ENCODE measurements around the gene PDE4A.

Gene PDE4A

GRCh38 chr19:10468133-10468532 is 47.8 kb downstream of the PDE4A start:
- DNase-seq = no peak

GRCh38 chr19:10471909-10472308 is 51.6 kb downstream of the PDE4A start:
- peak in 1 of 2 donors; percentile 45 for DNase-seq

GRCh38 chr19:10473192-10473591 is 52.9 kb downstream of the PDE4A start:
- DNase-seq = no peak

- no peak for DNase-seq
Observed at GRCh38 chr19:10474962-10475451, 54.7 kb downstream of the PDE4A start.

- no peak for DNase-seq
Observed at GRCh38 chr19:10478476-10478875, 58.1 kb downstream of the PDE4A start.

- peak; percentile 93 to 94 for DNase-seq
Observed at GRCh38 chr19:10478903-10479384, 58.6 kb downstream of the PDE4A start.

- DNase-seq = no peak
Observed at GRCh38 chr19:10486551-10486950, 66.2 kb downstream of the PDE4A start.

- DNase-seq = no peak
Observed at GRCh38 chr19:10491472-10492047, 71.2 kb downstream of the PDE4A start.

GRCh38 chr19:10497371-10497770 is 77.0 kb downstream of the PDE4A start:
- no peak for DNase-seq

GRCh38 chr19:10499550-10500246 is 79.4 kb downstream of the PDE4A start:
- no peak for DNase-seq

GRCh38 chr19:10500247-10500592 is 79.9 kb downstream of the PDE4A start:
- no peak for DNase-seq

- DNase-seq = peak; percentile 32 to 49
Observed at GRCh38 chr19:10501971-10502523, 81.7 kb downstream of the PDE4A start.

GRCh38 chr19:10502524-10503001 is 82.2 kb downstream of the PDE4A start:
- DNase-seq = peak; percentile 90 to 91

GRCh38 chr19:10503002-10503789 is 82.9 kb downstream of the PDE4A start, which contains the start of gene KEAP1:
Gene KEAP1, minus strand, starts transcription at chr19:10503356. Its CDS starts 3,323 bp downstream, at chr19:10500033.
- DNase-seq = no peak

GRCh38 chr19:10505583-10506229 is 85.4 kb downstream of the PDE4A start:
- peak; percentile 77 to 85 for DNase-seq

GRCh38 chr19:10508036-10508435 is 87.7 kb downstream of the PDE4A start:
- DNase-seq = no peak

- no peak for DNase-seq
Observed at GRCh38 chr19:10508707-10509106, 88.4 kb downstream of the PDE4A start.

GRCh38 chr19:10510301-10510802 is 90.0 kb downstream of the PDE4A start:
- DNase-seq = peak; percentile 48 to 69

GRCh38 chr19:10513223-10513622 is 92.9 kb downstream of the PDE4A start:
- no peak for DNase-seq

- peak; percentile 37 to 44 for DNase-seq
Observed at GRCh38 chr19:10514211-10515145, 94.1 kb downstream of the PDE4A start.

GRCh38 chr19:10516064-10516385 is 95.7 kb downstream of the PDE4A start:
- DNase-seq = peak; percentile 64 to 67

Measured in CD4-positive, alpha-beta T cell treated with Interleukin-1 beta for 1 hour (primary cell).